GM19463 (cell line): ENCODE results near the gene DNAH1.
"Not testable (repeated sequence)": the region's sequence is repeated elsewhere in the genome, so short reads cannot be mapped to it uniquely, and the experiment has no call there.

ENCODE experiments used
- ATAC-seq: cut with Tn5 transposase; IDR thresholded peaks from one replicate; pipeline ENCODE4 v1.9.1; 2021; ENCODE audit warnings: mild to moderate bottlenecking, moderate library complexity; ENCODE audit not compliant: unreplicated experiment

DNAH1 gene

DNA sequence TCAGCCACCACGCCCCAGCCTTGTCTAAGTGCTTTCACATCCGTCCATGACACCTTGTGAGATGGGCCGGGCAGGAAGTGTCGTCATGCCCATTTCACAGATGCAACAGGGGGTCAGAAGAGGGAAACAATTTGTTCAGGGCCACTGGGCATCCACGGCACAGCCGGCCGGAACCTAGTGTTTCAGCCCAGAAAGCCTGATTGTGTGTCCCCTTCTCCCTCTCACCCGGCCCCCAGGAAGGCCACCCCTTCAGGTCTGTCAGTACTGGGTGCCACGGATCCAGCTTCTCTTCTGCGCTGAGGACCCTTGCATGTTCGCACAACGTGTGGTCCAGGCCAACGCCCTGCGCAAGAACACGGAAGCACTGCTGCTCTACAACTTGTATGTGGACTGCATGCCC, 15.8 kb downstream of the DNAH1 start:
- ATAC-seq: no peak

DNA sequence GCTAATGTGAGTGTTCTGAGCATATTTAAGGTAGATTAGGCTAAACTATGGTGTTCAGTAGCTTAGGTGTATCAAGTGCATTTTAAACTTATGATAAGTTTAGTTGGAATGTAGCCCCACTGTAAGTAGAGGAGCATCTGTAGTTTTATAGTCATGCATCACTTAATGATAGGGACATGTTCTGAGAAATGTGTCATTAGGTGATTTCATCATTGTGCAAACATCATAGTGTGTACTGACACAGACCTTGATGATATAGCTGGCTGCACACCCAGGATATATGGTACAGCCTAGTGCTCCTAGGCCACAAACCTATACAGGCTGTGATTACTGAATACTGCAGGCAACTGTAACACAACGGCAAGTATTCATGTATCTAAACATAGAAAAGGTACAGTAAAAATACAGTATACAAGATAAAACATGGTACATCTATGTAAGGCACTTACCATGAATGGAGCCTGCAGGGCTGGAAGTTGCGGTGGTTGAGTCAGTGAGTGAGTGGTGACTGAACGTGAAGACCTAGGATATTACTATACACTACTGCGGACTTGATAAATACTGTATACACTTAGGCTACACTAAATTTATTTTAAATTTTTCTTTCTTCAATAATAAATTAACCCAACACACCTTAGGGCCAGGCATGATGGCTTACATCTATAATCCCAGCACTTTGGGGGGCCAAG, 17.9 kb downstream of the DNAH1 start:
- no peak for ATAC-seq

DNA sequence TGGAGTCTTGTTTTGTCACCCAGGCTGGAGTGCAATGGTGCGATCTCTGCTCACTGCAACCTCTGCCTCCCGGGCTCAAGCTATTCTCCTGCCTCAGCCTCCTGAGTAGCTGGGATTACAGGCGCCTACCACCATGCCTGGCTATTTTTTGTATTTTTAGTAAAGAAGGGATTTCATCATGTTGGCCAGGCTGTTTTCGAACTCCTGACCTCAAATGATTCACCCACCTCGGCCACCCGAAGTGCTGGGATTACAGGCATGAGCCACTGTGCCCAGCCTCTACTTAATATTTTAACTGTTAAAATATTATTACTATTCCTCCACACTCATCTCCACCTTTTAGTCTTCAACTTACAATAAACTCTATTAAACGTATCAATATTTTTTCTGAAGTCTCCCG, 22.0 kb downstream of the DNAH1 start:
- not testable (repeated sequence) for ATAC-seq

DNA sequence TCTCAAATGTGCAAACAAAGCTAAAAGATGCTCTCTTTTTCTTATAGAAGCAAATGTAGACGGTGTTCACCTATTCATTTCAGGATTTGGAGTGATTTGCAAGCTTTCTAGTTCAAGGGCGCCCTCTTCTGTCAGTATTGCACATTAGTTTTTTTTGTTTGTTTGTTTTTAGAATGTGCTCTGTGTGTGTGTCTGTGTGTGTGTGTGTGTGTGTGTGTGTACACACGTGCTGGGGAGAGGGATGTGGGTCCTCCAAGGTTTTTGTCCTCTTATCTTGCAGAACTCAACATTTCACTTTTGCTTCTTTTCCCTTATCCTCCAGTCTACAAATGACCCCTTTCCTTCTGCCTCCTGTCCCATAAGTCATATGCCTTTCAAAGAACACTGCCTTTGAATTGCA, 23.5 kb downstream of the DNAH1 start:
- no peak for ATAC-seq

- no peak for ATAC-seq
Measured at GRCh38 chr3:52341123-52341522, 25.0 kb downstream of the DNAH1 start.

GRCh38 chr3:52343946-52344600, 28.0 kb downstream of the DNAH1 start:
- ATAC-seq: no peak

DNA sequence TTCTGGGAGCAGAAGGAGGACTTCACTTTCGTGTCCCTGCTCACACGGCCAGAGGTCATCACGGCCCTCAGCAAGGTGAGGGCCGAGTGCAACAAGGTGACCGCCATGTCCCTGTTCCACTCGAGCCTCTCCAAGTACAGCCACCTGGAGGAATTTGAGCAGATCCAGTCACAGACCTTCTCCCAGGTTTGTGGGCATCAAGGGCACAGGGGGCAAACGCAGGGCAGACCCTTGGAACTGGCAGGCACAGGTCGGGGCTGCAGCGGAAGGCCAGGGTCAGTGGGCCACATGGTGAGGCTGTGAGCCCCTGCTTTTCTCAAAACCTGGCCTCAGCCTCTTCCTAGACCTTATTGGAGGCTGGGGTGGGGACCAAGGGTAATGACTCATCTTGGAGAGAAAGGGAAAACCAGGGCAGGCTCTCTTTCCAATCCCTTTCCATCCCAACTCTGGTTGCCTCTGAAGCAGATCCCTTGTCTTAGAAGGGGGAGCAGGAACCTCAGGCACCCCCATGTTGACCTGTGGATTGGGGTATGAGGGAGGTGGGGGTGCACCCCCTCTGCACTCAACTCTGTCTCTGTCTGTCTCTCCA, 29.5 kb downstream of the DNAH1 start:
- no peak for ATAC-seq

GRCh38 chr3:52346623-52347530, 30.8 kb downstream of the DNAH1 start:
- no peak for ATAC-seq

DNA sequence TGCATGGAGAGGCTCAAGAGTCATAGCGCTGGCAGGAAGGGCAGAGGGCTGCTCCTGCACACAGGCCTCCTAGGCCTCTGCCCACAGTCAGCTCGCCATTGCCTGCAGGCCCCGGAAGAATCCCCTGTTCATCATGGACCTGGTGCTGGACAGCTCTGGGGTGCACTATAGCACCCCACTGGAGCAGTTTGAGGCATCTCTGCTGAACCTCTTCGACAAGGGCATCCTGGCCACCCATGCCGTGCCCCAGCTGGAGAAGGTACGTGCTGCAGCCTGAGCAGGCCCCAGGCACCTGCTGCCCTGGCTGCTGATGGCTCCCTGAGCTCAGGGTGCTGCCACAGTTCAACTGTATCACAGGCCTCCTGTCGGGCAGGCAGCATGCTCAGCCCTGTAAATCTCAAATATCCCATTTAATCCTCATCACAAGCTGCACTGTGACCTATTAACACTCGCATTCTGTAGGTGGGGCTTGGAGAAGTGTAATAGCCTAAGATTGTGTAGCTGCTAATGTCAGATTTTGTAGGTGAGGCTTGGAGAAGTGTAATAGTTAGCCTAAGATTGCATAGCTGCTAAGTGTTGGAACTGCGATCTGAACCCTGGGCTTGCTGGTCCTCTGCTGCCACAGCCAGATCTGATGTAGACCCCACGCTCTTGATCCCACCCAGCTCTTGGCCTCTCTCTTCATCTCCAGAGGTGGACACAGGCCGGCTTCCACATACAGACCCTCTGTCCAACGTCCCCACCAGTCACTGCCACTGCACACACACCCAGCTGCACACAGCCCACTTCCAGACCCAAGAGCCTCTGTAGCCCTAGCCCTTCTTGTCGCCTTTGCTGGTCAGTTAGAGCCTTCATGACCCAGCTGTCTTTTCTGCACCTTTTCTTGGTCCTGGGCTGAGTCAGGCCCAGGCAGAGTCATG, 31.9 kb downstream of the DNAH1 start:
- ATAC-seq: no peak

- no peak for ATAC-seq
Measured at GRCh38 chr3:52349131-52349530, 33.0 kb downstream of the DNAH1 start.

- ATAC-seq: no peak
Measured at GRCh38 chr3:52349611-52350395, 33.7 kb downstream of the DNAH1 start.

DNA sequence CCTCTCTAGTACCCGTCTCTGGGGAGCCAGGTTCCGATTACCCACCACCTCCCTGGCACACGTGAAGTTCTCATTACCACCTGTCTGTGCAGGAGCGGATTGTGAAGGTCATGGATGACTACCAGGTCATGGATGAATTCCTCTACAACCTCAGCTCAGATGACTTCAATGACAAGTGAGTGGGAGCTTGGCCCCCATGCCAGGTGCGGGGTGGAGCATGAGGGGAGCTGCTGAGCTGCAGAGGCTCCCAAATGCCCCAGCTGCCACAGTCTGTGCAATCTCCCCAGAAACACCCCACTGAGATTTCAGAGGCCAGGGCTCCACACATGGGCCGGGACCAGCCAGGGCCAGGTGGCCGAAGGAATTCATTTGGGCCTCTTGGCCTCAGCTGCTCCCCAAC, 34.3 kb downstream of the DNAH1 start:
- no peak for ATAC-seq

GRCh38 chr3:52350981-52351761, 35.1 kb downstream of the DNAH1 start:
- no peak for ATAC-seq

DNA sequence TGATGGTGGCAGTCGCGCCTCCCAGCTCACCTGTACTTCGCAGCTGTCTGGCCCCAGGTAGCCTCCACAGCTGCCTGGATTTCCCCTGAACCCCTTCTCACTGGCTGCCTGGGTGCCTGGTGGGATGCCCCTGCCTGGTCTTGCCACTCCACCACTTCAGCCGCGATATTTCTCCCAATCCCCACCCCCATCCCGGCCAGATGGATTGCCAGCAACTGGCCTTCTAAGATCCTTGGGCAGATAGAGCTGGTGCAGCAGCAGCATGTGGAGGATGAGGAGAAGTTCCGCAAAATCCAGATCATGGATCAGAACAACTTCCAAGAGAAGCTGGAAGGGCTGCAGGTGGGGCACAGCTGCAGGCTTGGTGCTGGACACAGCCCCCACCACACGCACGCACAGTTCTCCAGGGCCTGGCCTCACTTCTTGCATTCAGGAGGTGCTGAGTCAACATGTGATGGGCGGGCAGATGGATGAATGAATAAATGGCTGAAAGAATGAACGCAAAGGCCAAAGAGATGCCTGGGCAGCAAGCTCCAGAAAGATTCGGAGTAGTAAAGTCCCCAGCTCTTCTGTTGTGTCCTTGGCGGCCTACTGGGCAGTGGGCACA, 35.7 kb downstream of the DNAH1 start:
- ATAC-seq: no peak

GRCh38 chr3:52352566-52352965, 36.4 kb downstream of the DNAH1 start:
- ATAC-seq: no peak

DNA sequence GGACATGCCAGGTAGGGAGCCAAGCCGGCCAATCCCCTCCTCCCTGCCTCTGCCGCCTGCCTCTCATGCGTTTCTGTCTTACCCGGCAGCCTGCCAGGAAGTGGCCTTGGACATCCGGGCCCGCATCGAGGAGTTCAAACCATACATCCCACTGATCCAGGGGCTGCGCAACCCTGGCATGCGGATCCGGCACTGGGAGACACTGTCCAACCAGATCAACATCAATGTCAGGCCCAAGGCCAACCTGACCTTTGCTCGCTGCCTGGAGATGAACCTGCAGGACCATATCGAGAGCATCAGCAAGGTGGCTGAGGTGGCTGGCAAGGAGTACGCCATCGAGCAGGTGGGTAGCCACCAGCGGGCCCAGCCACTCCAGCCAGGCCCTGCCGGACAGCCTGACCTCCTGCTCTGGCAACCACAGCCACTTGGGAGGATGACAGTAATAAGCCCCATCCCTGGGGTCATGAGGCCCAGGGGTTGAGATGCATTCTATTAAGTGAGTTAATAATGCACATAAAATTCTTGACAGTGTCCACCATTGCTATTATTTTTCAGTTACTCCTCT, 37.3 kb downstream of the DNAH1 start:
- ATAC-seq: no peak

GRCh38 chr3:52354676-52355075, 38.6 kb downstream of the DNAH1 start:
- no peak for ATAC-seq

DNA sequence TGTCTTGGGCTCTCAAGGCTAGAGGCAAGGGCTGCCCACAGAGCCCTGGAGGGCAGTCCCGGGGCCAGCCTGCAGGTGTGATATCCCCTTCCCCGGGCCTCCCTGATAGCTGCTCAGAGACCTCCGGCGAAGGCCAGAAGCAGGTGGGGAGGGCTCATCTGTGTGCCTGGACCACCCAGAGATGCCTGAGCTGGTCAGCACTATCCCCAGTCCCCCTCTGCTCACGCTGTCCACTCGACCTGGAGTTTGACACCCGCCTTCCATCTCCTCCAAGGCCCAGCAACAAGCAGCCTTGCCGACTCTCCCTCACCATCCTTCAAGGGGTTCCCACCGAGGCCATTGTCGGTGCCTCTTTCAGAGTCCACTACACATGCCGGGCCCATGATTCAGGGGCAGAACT, 39.4 kb downstream of the DNAH1 start:
- ATAC-seq: no peak
